HG03439 (cell line): ENCODE data around the gene THSD8.

Source experiments
- ATAC-seq: cut with Tn5 transposase; IDR thresholded peaks from one replicate; pipeline ENCODE4 v1.9.1; 2021; ENCODE audit warnings: mild to moderate bottlenecking, moderate library complexity; ENCODE audit not compliant: unreplicated experiment

The THSD8 gene

GRCh38 chr19:12847159-12848139 lies 45.6 kb downstream of the THSD8 start:
- ATAC-seq, result peak; percentile 69
